ENCODE measurements around the gene MED31.

MED31 gene

DNA sequence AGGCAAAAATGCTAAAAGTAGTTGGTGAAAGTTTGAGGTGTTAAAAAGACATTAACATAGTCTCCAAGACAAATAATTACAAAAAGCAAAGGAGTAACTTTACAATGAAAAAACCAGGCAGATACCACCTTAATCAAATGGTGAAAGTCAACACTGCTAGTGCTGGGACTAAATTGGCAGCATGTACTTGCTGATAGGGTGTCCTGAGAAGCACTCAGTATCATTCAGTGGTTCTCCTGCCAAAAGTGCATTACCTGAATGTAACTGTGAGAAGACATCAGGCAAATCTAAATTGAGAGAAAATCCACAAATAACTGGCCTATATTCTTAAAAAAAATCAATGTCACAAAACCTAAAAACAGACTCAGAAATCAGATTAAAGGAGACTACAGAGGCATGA, 18.9 kb downstream of the MED31 start:
- H3K4me3 ChIP-seq (ENCODE audit: low read depth, low read length): no peak overlapping the region
- in situ Hi-C loops (cut with HindIII; ENCODE audit: low sequenced_read_pairs): no loop called here
- DNase-seq (ENCODE audit: low read depth, low spot score): no peak
- TF ChIP-seq, protein P1, sequence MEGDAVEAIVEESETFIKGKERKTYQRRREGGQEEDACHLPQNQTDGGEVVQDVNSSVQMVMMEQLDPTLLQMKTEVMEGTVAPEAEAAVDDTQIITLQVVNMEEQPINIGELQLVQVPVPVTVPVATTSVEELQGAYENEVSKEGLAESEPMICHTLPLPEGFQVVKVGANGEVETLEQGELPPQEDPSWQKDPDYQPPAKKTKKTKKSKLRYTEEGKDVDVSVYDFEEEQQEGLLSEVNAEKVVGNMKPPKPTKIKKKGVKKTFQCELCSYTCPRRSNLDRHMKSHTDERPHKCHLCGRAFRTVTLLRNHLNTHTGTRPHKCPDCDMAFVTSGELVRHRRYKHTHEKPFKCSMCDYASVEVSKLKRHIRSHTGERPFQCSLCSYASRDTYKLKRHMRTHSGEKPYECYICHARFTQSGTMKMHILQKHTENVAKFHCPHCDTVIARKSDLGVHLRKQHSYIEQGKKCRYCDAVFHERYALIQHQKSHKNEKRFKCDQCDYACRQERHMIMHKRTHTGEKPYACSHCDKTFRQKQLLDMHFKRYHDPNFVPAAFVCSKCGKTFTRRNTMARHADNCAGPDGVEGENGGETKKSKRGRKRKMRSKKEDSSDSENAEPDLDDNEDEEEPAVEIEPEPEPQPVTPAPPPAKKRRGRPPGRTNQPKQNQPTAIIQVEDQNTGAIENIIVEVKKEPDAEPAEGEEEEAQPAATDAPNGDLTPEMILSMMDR (IDR thresholded peaks at IDR 0.05; ENCODE audit: low read depth, low read length): no peak

DNA sequence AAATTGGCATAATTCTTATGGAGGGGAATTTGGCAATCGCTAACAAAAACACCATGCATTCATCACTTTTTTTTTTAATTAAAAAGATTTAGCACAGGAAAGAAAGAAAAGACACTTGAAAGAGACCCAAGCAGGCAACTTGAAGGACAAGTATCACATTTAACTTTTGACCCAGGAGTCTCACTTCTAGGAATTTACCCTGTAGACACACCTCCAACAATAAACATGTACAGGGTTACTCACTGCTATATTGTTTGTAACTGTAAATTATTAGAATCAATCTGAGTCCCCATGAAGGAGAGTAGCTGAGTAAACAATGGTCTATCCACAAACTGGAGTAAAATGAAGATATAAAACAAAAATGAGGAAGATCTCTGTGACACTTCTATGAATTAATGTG, 21.0 kb downstream of the MED31 start:
- TF ChIP-seq, protein P1 (IDR thresholded peaks at IDR 0.05; ENCODE audit: low read depth, low read length): no peak
- in situ Hi-C loops (cut with HindIII; ENCODE audit: low sequenced_read_pairs): no loop called here

DNA sequence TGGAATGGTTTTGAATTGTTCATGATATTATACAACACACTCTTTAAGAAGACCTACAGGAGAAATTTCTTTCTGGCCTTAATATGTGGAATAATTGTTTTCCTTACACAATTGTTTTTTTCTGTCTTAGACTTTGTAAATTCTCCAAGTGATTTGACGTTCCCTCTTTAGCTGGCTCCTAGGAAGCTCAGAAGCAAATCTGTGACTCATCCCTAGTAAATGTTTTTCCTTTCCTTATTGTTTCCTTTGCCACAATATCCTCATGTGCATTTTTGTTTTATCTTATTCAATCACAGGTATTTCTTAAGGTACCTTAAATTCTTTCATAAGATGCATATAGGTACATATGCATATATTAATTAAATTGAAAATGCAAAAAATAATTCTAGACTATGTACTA, 24.4 kb downstream of the MED31 start:
- in situ Hi-C loops (cut with HindIII; ENCODE audit: low sequenced_read_pairs): no loop called here

More for the DNA sequence above, 21.0 kb downstream of the MED31 start:
- no peak for DNase-seq (ENCODE audit: low read depth, low spot score)
- H3K4me3 ChIP-seq (ENCODE audit: low read depth, low read length): no peak overlapping the region

DNA sequence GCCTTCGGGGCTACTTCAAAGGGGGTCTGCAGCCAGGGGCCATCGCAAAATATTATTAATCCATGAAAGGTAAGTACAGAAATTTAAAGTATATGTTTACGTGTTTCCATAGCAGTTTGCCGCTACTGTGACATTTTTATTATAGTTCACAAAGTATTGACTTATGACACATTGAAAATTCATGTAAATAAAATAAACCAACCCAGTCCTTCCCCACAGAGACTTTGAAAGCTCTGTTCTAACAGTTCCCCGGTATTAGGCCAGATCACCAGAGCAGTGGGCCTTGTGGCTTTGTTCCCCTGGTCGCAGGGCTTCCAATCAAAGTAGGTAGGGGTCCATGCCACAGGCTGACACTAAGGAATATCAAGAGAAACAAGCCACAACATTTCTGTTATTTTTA, 24.8 kb downstream of the MED31 start:
- H3K4me3 ChIP-seq (ENCODE audit: low read depth, low read length): no peak overlapping the region
- TF ChIP-seq, protein P1 (IDR thresholded peaks at IDR 0.05; ENCODE audit: low read depth, low read length): no peak
- in situ Hi-C loops (cut with HindIII; ENCODE audit: low sequenced_read_pairs): no loop called here
- no peak for DNase-seq (ENCODE audit: low read depth, low spot score)

More for the DNA sequence above, 24.4 kb downstream of the MED31 start:
- no peak overlapping the region for H3K4me3 ChIP-seq (ENCODE audit: low read depth, low read length)
- TF ChIP-seq, protein P1 (IDR thresholded peaks at IDR 0.05; ENCODE audit: low read depth, low read length): no peak
- peak; percentile 32 for DNase-seq (ENCODE audit: low read depth, low spot score)

DNA sequence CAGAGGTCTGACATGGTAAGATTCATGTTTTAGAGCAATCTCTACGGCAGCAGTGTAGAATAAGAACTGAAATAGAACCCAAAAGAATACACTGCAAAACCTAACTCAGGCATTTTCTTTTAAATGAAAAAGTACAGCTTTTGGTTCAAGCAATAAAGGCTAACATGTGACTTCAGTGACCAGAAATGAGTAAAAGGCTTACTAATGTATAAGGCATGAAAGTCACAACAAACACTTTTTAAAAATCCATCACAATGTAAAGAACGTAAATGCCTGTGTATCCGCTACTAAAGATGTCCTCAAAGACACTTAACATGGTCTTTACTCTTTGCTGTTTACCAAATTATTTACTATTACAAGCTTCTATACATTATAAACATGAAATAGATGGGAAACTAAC, 27.5 kb downstream of the MED31 start:
- TF ChIP-seq, protein P1 (IDR thresholded peaks at IDR 0.05; ENCODE audit: low read depth, low read length): no peak
- H3K4me3 ChIP-seq (ENCODE audit: low read depth, low read length): no peak overlapping the region
- in situ Hi-C loops (cut with HindIII; ENCODE audit: low sequenced_read_pairs): no loop called here
- peak; percentile 12 for DNase-seq (ENCODE audit: low read depth, low spot score)

DNA sequence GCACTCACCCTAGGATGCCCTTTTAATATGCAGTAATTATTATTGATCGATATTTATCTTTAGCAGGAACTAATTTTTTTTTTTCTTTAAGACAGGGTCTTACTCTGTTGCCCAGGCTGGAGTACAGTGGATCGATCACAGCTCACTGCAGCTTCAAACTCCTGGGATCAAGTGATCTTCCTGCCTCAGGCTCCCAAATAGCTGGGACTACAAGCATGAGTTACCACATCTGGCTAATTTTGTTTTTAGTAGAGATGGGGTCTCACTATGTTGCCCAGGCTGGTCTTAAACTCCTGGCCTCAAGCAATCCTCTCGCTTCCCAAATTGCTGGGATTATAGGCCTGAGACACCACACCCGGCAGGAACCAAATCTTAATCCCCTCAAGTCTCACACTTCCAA, 40.2 kb downstream of the MED31 start:
- no peak for DNase-seq (ENCODE audit: low read depth, low spot score)
- H3K4me3 ChIP-seq (ENCODE audit: low read depth, low read length): no peak overlapping the region
- in situ Hi-C loops (cut with HindIII; ENCODE audit: low sequenced_read_pairs): no loop called here
- TF ChIP-seq, protein P1 (IDR thresholded peaks at IDR 0.05; ENCODE audit: low read depth, low read length): no peak

DNA sequence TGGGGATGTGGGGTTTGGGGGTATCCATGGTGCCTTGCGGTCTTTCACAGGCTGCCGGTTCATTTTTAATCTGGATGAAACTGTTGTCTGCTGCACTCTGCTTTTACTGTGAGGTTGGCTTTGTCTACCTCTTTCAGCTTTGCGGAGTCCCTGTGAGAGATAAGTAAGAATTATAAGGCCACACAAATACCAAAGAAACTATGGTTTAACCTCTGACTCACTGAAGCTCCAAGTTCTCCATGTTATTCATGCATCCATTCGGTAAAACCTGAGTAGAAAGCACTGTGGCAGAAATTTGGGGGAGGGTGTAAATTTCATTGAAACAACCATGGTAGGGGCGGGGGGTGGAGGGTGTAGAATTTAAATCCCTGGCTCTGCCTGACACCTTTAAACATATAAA, 41.4 kb downstream of the MED31 start:
- TF ChIP-seq, protein P1 (IDR thresholded peaks at IDR 0.05; ENCODE audit: low read depth, low read length): no peak
- no peak overlapping the region for H3K4me3 ChIP-seq (ENCODE audit: low read depth, low read length)
- in situ Hi-C loops (cut with HindIII; ENCODE audit: low sequenced_read_pairs): no loop called here
- peak; percentile 13 for DNase-seq (ENCODE audit: low read depth, low spot score)

Data from astrocyte of the spinal cord (primary cell).